GM21825 (cell line): Measurements from ENCODE around the gene NFIA.

Experiments used
- ATAC-seq: cut with Tn5 transposase; IDR thresholded peaks from one replicate; pipeline ENCODE4 v1.9.1; 2021; ENCODE audit warnings: mild to moderate bottlenecking, moderate library complexity; ENCODE audit not compliant: unreplicated experiment

The NFIA gene

GRCh38 chr1:61501971-61502916 is 419.9 kb downstream of the NFIA start:
- ATAC-seq = no peak

GRCh38 chr1:61504305-61504704 is 421.9 kb downstream of the NFIA start:
- ATAC-seq = no peak

DNA sequence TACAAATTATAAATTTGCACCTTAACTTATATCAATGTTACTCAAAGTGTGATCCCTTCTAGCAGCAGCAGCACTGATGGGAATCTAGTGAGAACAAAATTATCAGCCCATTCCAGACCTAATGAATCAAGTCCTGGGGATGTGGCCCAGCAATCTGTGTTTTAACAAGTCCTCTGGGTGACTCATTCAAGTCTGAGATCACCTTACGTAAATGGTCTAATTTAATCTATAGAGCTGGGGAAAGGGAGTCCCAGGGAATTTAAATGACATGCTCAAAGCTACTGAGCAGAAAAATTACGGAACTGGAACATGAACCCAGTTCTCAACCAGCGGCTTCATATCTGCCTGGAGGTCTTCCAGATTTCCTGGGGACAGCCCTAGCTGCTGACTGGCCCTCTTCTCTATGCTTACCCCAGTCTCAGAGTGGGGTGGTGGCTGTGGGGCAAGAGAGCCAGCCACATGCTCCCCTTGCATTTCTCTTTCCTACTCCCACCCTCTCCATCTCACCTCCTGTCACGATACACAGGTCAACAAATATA is 422.6 kb downstream of the NFIA start:
- ATAC-seq = no peak

DNA sequence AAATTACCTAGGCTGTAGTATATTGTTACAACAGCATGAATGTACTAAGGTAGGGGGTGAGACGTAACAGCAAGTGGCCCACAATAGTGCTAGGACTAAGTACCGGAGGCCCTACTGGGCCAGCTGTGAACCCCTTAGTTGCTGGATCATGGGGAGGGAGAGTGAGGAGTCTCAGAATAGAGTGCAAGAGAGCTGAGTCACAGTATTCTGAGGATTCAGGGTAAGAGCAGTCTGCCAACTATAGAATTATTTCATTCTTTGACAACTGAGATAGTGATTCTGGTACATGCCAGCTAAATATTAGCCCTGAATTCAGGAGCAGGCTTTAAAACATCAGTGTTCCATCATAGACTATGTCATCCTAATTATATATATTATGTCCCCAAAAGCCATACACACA is 423.9 kb downstream of the NFIA start:
- ATAC-seq = no peak

GRCh38 chr1:61506944-61507500 is 424.7 kb downstream of the NFIA start:
- no peak for ATAC-seq
